Daoy (cell line): ENCODE data around the gene GRIK2. TPM values are rescaled to one million over a fixed set of nuclear protein-coding genes. Genes with fewer than 3 reads are reported as not detected.
"Not testable (repeated sequence)": the region's sequence is repeated elsewhere in the genome, so short reads cannot be mapped to it uniquely, and the experiment has no call there.

Experiments used
- DNase-seq: peaks from one replicate; pipeline ENCODE4 v3.0.0-alpha.2; 2015; ENCODE audit warnings: low read depth
- total RNA-seq: library from RNA; depleted of rRNA; stranded (reverse); fragments of >200 nt; shearing (Covaris generic); gene quantifications from 2 replicates; pipeline ENCODE4 v1.2.3, GENCODE V29; 2014

GRIK2 gene
- total RNA-seq, 1 experiment from 2014 or later = not detected

GRCh38 chr6:101626269-101626668, 232.8 kb downstream of the GRIK2 start:
- DNase-seq = no peak

GRCh38 chr6:101630941-101631340, 237.4 kb downstream of the GRIK2 start:
- DNase-seq = no peak

- no peak for DNase-seq
These were observed 239.6 kb downstream of the GRIK2 start for GRCh38 chr6:101633081-101633480.

GRCh38 chr6:101638865-101639264, 245.4 kb downstream of the GRIK2 start:
- DNase-seq = not testable (repeated sequence)

- no peak for DNase-seq
These were observed 246.6 kb downstream of the GRIK2 start for GRCh38 chr6:101640131-101640530.

- no peak for DNase-seq
These were observed 252.3 kb downstream of the GRIK2 start for GRCh38 chr6:101645770-101646169.

GRCh38 chr6:101650402-101651100, 257.0 kb downstream of the GRIK2 start:
- no peak for DNase-seq

- no peak for DNase-seq
These were observed 258.6 kb downstream of the GRIK2 start for GRCh38 chr6:101652079-101652478.

GRCh38 chr6:101655109-101655508, 261.6 kb downstream of the GRIK2 start:
- DNase-seq = no peak

GRCh38 chr6:101662111-101662897, 268.8 kb downstream of the GRIK2 start:
- no peak for DNase-seq

GRCh38 chr6:101663100-101663499, 269.6 kb downstream of the GRIK2 start:
- DNase-seq = no peak

- peak; percentile 5 for DNase-seq
These were observed 272.7 kb downstream of the GRIK2 start for GRCh38 chr6:101666256-101666655.

- no peak for DNase-seq
These were observed 275.1 kb downstream of the GRIK2 start for GRCh38 chr6:101668496-101669030.

- no peak for DNase-seq
These were observed 282.7 kb downstream of the GRIK2 start for GRCh38 chr6:101676187-101676586.

- DNase-seq = no peak
These were observed 289.4 kb downstream of the GRIK2 start for GRCh38 chr6:101682937-101683336.

GRCh38 chr6:101683884-101684283, 290.4 kb downstream of the GRIK2 start:
- DNase-seq = no peak

- DNase-seq = no peak
These were observed 293.1 kb downstream of the GRIK2 start for GRCh38 chr6:101686653-101687052.

GRCh38 chr6:101689156-101689555, 295.6 kb downstream of the GRIK2 start:
- no peak for DNase-seq

- DNase-seq = no peak
These were observed 296.2 kb downstream of the GRIK2 start for GRCh38 chr6:101689695-101690094.

- DNase-seq = no peak
These were observed 307.1 kb downstream of the GRIK2 start for GRCh38 chr6:101700655-101701054.

GRCh38 chr6:101703311-101703710, 309.8 kb downstream of the GRIK2 start:
- DNase-seq = no peak

- no peak for DNase-seq
These were observed 312.4 kb downstream of the GRIK2 start for GRCh38 chr6:101705866-101706265.

GRCh38 chr6:101706576-101706975, 313.1 kb downstream of the GRIK2 start:
- no peak for DNase-seq
